Astrocyte (in vitro differentiated cells and primary cell): ENCODE results near the gene CCDC71.

Source experiments
- EZH2 ChIP-seq: IDR thresholded peaks from 2 replicates; pipeline ENCODE4 v1.6.1; 2012; ENCODE audit warnings: mild to moderate bottlenecking, low read length, inconsistent platforms; ENCODE audit not compliant: insufficient read depth
- TF ChIP-seq, protein P1 (sequence below): IDR thresholded peaks from 2 replicates; pipeline ENCODE4 v1.5.1; 2011; ENCODE audit warnings: low read depth, mild to moderate bottlenecking, inconsistent platforms, low read length, moderate library complexity; ENCODE audit not compliant: insufficient read depth

DNA sequence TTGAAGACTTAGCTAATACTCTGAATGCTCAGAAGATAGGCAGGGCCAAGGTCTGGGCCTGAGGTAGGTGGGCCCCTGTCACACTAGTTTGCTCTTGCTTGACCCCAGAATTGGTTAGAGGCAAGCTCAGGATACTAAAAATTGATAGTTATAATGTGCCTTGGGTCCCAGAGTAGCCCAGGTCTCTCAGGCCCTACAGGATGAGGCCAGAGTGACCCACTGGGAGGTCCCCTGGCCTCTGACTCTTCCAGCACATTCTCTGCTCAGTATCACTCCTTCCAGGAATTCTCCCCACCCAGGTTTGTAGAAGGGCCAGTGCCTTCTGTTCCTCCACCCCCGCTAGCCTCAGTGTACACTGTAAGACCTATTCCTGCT lies 4.6 kb upstream of the CCDC71 start:
- TF ChIP-seq, protein P1, sequence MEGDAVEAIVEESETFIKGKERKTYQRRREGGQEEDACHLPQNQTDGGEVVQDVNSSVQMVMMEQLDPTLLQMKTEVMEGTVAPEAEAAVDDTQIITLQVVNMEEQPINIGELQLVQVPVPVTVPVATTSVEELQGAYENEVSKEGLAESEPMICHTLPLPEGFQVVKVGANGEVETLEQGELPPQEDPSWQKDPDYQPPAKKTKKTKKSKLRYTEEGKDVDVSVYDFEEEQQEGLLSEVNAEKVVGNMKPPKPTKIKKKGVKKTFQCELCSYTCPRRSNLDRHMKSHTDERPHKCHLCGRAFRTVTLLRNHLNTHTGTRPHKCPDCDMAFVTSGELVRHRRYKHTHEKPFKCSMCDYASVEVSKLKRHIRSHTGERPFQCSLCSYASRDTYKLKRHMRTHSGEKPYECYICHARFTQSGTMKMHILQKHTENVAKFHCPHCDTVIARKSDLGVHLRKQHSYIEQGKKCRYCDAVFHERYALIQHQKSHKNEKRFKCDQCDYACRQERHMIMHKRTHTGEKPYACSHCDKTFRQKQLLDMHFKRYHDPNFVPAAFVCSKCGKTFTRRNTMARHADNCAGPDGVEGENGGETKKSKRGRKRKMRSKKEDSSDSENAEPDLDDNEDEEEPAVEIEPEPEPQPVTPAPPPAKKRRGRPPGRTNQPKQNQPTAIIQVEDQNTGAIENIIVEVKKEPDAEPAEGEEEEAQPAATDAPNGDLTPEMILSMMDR: no peak
- TF ChIP-seq EZH2: no peak
